ENCODE measurements around the gene RIPOR2. TPM values are rescaled to one million over a fixed set of nuclear protein-coding genes. Genes with fewer than 3 reads are reported as not detected.

Gene RIPOR2
- total and polyA plus RNA-seq, 2 experiments from 2014 or later, result 9.5 to 22.5 TPM

DNA sequence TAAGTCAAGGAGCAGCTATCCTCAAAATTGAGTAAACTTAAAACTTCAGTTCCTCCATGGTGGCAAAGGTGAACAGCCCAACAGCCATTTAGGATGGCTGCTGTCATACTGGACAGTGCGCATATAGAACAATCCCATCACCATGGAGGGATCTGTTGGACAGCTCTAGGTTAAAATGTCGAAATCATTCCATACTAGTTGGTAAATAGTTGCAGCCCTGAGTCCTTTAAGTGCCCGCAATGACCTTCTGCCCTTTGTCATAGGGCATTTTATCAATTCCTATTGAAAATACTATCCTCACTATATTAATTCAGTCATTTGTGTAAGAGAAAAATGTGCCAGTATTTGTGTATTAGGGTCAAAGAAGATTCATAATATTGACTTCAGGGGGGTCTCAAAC, 128.2 kb downstream of the RIPOR2 start:
- no peak overlapping the region for H3K4me2 ChIP-seq
- no peak overlapping the region for H3K27ac ChIP-seq (ENCODE audit: low read depth)
- H3K36me3 ChIP-seq (ENCODE audit: insufficient read depth), result no peaks in the 10 kb centered on the region
- no peaks in the 10 kb centered on the region for H3K79me2 ChIP-seq (replicated peaks; ENCODE audit: insufficient read depth)
- no peak overlapping the region for H3K27ac Mint-ChIP-seq
- H3K27me3 Mint-ChIP-seq (ENCODE audit: insufficient read depth, low read depth, poor library complexity), result peaks cover 4% of the 10 kb centered on the region
- H3F3A ChIP-seq (replicated peaks; ENCODE audit: low read depth), result no peaks in the 10 kb centered on the region
- H3K4me1 Mint-ChIP-seq, result no peaks in the 10 kb centered on the region
- ATAC-seq (no peak), DNase-seq (ENCODE audit: low spot score) (no peak)
- H3K4me1 ChIP-seq (ENCODE audit: insufficient read depth), result no peaks in the 10 kb centered on the region
- TF ChIP-seq POLR2AphosphoS5 (IDR thresholded peaks at IDR 0.05; ENCODE audit: low read depth), result no peak
- no peak for TF ChIP-seq EZH2phosphoT487 (IDR thresholded peaks at IDR 0.05; ENCODE audit: unreplicated experiment)
- no peak for TF ChIP-seq NANOG (IDR thresholded peaks at IDR 0.05; ENCODE audit: borderline replicate concordance)
- TF ChIP-seq JUNB (IDR thresholded peaks at IDR 0.05; ENCODE audit: unreplicated experiment), result no peak
- TF ChIP-seq ZNF114 (CRISPR knock-in tag; IDR thresholded peaks at IDR 0.05), result no peak
- TF ChIP-seq, protein P1, sequence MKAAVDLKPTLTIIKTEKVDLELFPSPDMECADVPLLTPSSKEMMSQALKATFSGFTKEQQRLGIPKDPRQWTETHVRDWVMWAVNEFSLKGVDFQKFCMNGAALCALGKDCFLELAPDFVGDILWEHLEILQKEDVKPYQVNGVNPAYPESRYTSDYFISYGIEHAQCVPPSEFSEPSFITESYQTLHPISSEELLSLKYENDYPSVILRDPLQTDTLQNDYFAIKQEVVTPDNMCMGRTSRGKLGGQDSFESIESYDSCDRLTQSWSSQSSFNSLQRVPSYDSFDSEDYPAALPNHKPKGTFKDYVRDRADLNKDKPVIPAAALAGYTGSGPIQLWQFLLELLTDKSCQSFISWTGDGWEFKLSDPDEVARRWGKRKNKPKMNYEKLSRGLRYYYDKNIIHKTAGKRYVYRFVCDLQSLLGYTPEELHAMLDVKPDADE (IDR thresholded peaks at IDR 0.05), result no peak
- TF ChIP-seq ZNF331 (CRISPR knock-in tag; IDR thresholded peaks at IDR 0.05; ENCODE audit: low read depth), result no peak
- TF ChIP-seq STAT1 (IDR thresholded peaks at IDR 0.05; ENCODE audit: unreplicated experiment), result no peak
- TF ChIP-seq EZH2 (IDR thresholded peaks at IDR 0.05; ENCODE audit: low read depth, unreplicated experiment), result no peak
- TF ChIP-seq, protein P2, sequence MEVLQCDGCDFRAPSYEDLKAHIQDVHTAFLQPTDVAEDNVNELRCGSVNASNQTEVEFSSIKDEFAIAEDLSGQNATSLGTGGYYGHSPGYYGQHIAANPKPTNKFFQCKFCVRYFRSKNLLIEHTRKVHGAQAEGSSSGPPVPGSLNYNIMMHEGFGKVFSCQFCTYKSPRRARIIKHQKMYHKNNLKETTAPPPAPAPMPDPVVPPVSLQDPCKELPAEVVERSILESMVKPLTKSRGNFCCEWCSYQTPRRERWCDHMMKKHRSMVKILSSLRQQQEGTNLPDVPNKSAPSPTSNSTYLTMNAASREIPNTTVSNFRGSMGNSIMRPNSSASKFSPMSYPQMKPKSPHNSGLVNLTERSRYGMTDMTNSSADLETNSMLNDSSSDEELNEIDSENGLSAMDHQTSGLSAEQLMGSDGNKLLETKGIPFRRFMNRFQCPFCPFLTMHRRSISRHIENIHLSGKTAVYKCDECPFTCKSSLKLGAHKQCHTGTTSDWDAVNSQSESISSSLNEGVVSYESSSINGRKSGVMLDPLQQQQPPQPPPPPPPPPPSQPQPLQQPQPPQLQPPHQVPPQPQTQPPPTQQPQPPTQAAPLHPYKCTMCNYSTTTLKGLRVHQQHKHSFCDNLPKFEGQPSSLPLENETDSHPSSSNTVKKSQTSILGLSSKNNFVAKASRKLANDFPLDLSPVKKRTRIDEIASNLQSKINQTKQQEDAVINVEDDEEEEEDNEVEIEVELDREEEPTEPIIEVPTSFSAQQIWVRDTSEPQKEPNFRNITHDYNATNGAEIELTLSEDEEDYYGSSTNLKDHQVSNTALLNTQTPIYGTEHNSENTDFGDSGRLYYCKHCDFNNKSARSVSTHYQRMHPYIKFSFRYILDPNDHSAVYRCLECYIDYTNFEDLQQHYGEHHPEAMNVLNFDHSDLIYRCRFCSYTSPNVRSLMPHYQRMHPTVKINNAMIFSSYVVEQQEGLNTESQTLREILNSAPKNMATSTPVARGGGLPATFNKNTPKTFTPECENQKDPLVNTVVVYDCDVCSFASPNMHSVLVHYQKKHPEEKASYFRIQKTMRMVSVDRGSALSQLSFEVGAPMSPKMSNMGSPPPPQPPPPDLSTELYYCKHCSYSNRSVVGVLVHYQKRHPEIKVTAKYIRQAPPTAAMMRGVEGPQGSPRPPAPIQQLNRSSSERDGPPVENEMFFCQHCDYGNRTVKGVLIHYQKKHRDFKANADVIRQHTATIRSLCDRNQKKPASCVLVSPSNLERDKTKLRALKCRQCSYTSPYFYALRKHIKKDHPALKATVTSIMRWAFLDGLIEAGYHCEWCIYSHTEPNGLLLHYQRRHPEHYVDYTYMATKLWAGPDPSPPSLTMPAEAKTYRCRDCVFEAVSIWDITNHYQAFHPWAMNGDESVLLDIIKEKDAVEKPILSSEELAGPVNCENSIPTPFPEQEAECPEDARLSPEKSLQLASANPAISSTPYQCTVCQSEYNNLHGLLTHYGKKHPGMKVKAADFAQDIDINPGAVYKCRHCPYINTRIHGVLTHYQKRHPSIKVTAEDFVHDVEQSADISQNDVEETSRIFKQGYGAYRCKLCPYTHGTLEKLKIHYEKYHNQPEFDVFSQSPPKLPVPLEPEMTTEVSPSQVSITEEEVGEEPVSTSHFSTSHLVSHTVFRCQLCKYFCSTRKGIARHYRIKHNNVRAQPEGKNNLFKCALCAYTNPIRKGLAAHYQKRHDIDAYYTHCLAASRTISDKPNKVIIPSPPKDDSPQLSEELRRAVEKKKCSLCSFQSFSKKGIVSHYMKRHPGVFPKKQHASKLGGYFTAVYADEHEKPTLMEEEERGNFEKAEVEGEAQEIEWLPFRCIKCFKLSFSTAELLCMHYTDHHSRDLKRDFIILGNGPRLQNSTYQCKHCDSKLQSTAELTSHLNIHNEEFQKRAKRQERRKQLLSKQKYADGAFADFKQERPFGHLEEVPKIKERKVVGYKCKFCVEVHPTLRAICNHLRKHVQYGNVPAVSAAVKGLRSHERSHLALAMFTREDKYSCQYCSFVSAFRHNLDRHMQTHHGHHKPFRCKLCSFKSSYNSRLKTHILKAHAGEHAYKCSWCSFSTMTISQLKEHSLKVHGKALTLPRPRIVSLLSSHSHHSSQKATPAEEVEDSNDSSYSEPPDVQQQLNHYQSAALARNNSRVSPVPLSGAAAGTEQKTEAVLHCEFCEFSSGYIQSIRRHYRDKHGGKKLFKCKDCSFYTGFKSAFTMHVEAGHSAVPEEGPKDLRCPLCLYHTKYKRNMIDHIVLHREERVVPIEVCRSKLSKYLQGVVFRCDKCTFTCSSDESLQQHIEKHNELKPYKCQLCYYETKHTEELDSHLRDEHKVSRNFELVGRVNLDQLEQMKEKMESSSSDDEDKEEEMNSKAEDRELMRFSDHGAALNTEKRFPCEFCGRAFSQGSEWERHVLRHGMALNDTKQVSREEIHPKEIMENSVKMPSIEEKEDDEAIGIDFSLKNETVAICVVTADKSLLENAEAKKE (CRISPR knock-in tag; IDR thresholded peaks at IDR 0.05), result no peak
- TF ChIP-seq, protein P3, sequence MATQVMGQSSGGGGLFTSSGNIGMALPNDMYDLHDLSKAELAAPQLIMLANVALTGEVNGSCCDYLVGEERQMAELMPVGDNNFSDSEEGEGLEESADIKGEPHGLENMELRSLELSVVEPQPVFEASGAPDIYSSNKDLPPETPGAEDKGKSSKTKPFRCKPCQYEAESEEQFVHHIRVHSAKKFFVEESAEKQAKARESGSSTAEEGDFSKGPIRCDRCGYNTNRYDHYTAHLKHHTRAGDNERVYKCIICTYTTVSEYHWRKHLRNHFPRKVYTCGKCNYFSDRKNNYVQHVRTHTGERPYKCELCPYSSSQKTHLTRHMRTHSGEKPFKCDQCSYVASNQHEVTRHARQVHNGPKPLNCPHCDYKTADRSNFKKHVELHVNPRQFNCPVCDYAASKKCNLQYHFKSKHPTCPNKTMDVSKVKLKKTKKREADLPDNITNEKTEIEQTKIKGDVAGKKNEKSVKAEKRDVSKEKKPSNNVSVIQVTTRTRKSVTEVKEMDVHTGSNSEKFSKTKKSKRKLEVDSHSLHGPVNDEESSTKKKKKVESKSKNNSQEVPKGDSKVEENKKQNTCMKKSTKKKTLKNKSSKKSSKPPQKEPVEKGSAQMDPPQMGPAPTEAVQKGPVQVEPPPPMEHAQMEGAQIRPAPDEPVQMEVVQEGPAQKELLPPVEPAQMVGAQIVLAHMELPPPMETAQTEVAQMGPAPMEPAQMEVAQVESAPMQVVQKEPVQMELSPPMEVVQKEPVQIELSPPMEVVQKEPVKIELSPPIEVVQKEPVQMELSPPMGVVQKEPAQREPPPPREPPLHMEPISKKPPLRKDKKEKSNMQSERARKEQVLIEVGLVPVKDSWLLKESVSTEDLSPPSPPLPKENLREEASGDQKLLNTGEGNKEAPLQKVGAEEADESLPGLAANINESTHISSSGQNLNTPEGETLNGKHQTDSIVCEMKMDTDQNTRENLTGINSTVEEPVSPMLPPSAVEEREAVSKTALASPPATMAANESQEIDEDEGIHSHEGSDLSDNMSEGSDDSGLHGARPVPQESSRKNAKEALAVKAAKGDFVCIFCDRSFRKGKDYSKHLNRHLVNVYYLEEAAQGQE (IDR thresholded peaks at IDR 0.05; ENCODE audit: unreplicated experiment), result no peak
- TF ChIP-seq CREB1 (CRISPR knock-in tag; IDR thresholded peaks at IDR 0.05; ENCODE audit: low read depth), result no peak
- TF ChIP-seq, protein P4, sequence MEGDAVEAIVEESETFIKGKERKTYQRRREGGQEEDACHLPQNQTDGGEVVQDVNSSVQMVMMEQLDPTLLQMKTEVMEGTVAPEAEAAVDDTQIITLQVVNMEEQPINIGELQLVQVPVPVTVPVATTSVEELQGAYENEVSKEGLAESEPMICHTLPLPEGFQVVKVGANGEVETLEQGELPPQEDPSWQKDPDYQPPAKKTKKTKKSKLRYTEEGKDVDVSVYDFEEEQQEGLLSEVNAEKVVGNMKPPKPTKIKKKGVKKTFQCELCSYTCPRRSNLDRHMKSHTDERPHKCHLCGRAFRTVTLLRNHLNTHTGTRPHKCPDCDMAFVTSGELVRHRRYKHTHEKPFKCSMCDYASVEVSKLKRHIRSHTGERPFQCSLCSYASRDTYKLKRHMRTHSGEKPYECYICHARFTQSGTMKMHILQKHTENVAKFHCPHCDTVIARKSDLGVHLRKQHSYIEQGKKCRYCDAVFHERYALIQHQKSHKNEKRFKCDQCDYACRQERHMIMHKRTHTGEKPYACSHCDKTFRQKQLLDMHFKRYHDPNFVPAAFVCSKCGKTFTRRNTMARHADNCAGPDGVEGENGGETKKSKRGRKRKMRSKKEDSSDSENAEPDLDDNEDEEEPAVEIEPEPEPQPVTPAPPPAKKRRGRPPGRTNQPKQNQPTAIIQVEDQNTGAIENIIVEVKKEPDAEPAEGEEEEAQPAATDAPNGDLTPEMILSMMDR (conservative IDR thresholded peaks at IDR 0.05; ENCODE audit: low read depth in 2 of 2), result no peak
- no peaks in the 10 kb centered on the region for H3K9me3 Mint-ChIP-seq
- no peak overlapping the region for H3K4me3 ChIP-seq
- no peaks in the 10 kb centered on the region for H3K9me2 ChIP-seq (ENCODE audit: insufficient read depth)
- H4K20me1 ChIP-seq (replicated peaks; ENCODE audit: insufficient read depth), result no peaks in the 10 kb centered on the region
- no peaks in the 10 kb centered on the region for H3K27me3 ChIP-seq (ENCODE audit: insufficient read depth)
- no peak overlapping the region for H3K4me3 Mint-ChIP-seq
- no peaks in the 10 kb centered on the region for H3K36me3 Mint-ChIP-seq (ENCODE audit: low read depth)
- H2AFZ ChIP-seq, result no peak overlapping the region

All from GM23338 (cell line).